HTR-8/SVneo (cell line): ENCODE results near the gene SRSF2.
"Not testable (repeated sequence)": the region's sequence is repeated elsewhere in the genome, so short reads cannot be mapped to it uniquely, and the experiment has no call there.

Source experiments
- DNase-seq: peaks from one replicate; pipeline ENCODE4 v3.0.0; 2011; ENCODE audit warnings: low spot score, mixed read lengths; ENCODE audit not compliant: insufficient read length
- FAIRE-seq: peaks from 2 replicates; lab custom pipeline; 2011; peaks lifted over from hg19 to GRCh38; lab: Jason Lieb, UNC

Gene SRSF2

DNA sequence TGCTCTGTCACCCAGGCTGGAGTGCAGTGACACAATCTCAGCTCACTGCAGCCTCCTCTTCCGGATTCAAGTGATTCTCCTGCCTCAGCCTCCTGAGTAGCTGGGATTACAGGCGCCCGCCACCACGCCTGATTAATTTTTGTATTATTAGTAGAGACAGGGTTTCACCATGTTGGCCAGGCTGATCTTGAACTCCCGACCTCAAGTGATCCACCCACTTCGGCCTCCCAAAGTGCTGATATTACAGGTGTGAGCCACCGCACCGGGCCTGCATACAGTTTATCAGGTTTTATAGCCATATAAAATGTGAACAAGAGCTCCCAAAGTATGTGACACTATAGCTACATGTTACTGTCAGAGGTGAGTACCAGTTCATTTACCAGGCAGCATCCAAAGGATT is 14.2 kb downstream of the SRSF2 start:
- not testable (repeated sequence) for FAIRE-seq, DNase-seq

DNA sequence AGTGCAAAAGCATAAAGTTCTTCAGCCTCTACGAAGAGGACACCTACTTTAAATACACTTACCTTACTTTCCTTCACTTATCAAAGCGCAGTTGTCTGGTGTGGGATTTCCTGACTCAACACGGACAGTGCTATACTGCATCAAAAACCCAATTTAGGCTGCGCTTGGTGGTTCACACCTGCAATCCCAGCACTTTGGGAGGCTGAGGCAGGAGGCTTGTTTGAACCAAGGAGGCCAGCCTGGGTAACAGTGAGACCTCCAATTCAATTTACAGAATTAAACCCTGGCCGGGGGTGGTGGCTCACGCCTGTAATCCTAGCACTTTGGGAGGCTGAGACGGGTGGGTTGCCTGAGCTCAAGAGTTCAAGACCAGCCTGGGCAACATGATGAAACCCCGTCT is 14.9 kb downstream of the SRSF2 start:
- FAIRE-seq (no peak), DNase-seq (no peak)

DNA sequence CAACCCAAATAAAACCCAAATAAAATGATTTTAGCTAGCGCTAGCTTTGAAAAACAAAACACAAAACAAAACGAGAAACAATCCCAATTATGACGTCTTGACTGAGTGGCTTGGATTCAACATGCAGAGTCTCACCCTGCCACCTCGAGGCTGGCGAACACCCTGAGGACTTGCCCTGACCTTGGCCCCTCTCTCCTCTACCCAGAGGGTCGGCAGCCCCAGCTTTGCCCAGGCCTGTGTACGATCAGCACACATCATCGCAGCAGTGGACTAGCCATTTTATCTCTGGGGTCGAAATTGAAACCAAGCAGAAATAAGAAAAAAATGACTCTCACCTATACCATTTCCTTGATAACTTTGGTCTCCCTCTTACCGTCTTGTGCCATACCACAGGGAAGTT is 15.7 kb downstream of the SRSF2 start:
- DNase-seq (no peak), FAIRE-seq (no peak)

DNA sequence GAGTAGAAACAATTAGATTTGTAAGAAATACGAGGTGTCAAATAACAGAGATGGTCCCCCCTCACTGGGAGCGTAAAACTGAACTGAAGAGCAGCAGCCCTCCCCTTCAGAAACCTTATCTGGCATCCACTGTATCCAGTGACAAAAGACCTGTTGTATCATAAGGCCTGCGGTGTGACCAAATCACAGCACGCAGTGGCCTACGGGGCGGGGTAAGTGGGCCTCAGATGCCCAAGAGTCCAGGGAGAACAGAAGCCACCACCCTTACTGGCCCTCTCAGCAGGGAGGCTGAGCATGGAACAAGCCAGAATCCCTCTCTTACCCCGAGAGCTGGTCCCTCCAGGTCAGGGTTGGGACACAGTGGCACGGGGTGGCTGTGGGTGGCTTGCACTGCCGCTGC is 16.2 kb downstream of the SRSF2 start:
- DNase-seq (no peak), FAIRE-seq (no peak)

DNA sequence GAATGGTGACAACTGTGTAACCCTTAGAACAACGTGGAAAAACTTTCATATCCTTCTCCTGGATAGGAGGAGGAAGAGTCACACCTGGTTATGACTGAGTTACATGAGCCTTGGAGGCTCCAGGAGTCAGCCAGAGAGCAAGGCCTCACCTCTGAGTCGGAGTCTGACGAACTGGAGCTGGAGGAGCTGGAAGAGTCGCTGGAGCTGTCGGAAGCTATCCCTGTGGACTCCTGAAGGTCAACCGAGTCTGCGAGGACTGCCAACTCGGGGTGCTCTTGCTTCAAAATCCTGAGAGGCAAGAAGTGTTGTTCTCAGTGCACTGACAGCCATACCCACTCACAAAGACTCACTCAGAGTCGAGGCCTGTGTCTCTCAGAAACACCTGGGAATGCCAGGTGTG is 16.9 kb downstream of the SRSF2 start:
- FAIRE-seq (no peak), DNase-seq (no peak)

DNA sequence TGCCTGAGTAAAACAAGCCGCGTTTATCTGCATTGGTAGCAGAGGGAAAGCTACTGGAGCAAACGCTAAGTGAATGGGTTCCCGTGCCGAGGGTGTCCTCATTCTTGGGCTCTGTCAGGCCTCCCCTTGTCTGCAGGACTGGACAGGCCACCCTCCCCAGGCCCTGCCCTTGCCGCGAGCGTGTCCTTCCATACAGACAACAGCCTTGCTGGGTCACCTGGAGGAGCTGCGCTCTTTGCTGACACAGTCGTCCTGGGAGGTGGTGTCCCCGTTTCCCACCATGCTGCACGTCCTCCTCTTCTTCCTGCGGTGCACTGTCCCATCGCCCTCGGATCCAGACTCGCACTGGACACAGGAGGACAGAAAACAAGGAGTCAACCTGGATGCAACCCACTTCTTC is 18.6 kb downstream of the SRSF2 start:
- DNase-seq: no peak

DNA sequence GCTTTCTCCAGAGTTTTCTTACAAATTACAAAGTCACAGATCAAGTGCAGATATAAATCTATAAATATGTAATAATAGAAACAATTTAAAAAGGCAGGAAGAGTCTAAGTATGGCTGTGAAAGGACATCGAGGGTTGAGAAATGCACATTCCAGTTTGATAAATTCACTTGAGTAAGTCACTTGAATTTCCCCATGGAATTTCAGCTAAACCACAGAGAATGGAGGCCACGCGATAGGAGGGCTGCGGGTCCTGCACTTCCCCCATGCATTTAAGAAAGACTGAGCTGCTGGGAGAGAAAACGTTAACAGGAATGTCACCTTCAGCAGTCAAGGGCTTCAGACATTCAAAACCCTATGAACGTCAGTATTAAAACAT is 20.3 kb downstream of the SRSF2 start:
- FAIRE-seq: no peak
- no peak for DNase-seq

More for the DNA sequence above, 18.6 kb downstream of the SRSF2 start:
- FAIRE-seq: no peak

DNA sequence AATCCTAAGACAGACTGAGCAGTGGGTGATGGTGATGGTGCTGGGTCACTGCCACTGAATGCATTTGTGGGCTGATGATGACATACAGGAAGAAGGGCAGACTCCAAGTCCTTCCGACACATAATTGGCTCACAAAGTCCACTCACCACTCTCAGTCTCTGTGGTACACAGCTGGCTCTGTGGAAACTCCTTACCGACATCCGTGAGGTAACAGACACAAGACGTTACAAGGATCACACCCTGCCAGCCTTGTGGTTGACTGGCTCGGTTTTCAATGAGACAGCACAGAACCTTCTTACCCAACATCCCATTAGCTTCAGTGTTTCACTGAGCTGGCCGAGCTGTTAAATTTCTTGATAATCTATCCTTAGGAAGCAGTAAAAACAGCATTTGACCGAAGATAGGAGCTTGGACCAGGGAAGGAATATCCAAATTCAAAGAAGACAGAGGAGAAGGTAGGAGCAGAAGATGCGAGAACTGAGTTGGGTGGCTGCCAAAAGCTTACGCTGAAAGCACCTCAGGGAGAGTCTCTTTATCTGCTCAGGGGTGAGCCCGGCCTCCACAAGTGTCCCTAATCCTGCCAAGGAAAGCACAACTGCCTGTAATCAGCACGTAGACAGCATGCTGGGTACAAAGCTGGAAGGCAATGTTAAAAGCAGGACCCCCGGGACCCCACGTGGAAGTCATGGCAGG is 20.8 kb downstream of the SRSF2 start:
- no peak for DNase-seq
- FAIRE-seq: peak; percentile 38

DNA sequence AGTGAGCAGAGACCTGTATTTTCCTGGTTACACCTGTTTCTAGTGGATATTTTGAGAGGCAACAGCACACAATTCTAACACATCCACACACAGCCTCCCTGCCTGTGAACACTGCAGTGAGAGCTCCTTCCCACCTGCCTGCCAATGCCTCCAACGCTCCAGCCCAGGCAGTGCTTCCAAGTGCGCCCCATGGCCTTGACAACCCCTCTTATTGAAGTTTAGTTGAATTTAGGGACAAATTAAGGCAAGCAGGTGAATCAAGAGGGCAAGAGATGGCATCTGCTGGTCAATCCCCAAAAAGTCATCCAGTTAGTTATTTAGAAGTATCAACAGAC is 21.7 kb downstream of the SRSF2 start:
- DNase-seq (no peak), FAIRE-seq (no peak)

DNA sequence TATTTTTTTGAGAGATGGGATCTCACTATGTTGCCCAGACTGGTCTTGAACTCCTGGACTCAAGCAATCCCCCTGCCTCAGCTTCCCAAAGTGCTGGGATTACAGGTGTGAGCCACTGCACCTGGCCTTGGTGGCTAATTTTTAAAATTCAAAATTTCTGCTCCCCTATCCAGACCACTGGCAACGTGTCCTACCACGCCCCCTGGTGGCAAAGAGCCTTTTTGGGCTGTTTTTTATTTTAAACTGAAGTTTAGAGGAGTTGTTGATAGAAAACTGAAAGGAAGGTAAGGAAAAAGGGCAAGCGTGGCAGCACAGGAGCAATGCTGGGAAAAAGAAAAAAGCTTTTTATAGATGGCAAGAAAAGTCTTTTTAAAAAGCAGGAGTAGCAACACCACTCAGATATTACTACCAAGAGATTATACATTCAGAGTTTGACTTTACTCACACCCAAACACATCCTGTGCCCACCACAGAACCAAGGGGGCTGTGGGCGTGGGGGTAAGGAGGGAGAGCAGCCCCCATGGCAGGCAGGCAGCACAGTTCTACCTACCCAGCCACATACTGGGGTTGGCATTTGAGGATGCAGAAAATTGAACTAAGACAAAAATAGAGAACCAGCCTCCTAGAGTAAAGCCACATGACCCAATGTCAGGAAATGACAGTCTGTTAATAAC is 22.2 kb downstream of the SRSF2 start:
- DNase-seq (no peak), FAIRE-seq (no peak)

DNA sequence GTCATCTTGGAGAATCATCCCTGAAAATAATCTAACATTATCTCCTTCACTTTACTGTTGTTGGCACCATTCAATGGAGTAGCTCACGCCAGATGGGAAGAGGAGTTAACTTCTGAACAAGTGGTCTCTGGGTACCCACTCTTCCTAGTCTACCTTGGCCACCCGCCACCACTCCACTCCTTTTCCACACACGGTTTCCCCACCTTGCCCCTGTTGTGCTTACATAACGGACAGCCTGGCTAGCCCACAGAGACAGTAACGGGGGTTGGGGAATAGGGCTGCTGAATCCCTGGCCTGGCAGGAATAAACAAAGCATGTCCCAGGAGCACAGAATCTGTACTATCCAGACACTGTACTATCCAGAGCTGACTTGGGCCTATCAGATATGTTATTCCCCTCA is 22.8 kb downstream of the SRSF2 start:
- no peak for DNase-seq
- FAIRE-seq: no peak

DNA sequence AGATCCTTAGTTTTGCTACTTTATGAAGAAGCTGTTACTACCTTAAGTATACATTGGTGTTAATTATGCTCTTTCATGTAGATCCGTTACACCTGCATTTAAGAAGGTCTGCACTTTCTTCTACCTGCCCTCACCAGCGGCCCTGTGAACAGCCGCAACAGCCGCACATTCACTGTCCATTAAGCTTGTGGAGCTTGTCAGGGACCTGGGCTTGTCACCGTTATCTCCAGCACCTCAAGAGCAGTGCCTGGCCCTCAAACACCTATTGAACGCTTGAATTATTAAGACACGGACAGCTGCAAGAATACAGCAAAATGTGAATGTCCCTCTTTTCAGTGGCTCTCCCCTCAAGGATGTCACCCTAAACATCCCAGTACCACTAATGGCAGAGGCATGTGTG is 23.4 kb downstream of the SRSF2 start:
- no peak for FAIRE-seq
- no peak for DNase-seq

DNA sequence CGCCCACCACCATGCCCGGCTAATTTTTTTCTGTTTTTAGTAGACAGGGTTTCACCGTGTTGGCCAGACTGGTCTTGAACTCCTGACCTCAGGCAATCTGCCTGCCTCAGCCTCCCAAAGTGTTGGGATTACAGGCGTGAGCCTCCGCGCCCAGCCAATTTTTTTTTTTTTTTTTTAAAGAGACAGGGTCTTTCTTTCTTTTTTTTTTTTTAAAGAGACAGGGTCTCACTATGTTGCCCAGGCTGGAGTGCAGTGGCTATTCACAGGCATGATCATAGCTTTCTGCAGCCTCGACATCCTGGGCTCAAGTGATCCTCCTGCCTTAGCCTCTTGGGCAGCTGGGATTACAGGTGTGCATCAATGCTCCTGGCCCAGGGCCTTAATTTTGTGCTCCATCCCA is 24.8 kb downstream of the SRSF2 start:
- FAIRE-seq, DNase-seq: not testable (repeated sequence)

DNA sequence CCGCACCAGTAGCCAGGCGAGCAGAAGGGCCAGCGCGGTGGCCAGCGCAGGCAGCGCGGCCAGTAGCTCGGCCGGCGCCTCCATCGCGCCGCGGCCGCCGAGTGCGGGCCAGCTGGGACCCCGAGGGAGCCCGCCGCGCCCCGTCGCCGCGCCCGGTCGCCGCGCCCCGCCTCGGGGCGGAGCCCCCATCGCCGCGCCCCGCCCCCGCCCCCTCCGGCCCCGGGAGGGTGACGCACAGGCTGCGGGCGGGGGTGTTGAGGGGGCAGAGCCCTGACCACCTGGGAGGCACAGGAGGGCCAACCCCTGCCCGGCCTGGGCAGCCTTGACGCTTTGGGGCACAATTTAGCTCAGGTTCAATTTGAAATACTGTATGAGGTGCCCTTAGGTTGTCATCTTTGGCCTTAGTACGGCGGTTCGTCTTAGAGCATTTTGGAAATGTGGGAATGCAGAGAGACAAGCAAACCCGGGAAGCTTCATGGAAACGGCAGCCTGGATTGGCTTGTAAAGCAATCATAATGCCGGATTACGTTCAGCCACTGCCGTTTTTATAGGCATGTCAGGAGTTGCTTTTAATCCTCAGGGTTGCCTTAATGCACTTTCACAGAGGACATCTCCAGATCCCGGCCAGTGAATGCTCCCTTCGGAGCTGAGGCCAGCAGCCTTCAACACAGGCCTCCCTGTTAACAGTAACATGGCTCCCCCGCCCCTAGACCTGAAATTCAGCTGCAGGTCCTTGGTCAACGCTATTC is 26.1 kb downstream of the SRSF2 start, which contains the start of gene MXRA7:
Gene MXRA7, minus strand, starts transcription at position 103 of the 749 bp plus-strand sequence. Its CDS starts 19 bp downstream, at position 84.
- FAIRE-seq (peak; percentile 54), DNase-seq (peak; percentile 89)

DNA sequence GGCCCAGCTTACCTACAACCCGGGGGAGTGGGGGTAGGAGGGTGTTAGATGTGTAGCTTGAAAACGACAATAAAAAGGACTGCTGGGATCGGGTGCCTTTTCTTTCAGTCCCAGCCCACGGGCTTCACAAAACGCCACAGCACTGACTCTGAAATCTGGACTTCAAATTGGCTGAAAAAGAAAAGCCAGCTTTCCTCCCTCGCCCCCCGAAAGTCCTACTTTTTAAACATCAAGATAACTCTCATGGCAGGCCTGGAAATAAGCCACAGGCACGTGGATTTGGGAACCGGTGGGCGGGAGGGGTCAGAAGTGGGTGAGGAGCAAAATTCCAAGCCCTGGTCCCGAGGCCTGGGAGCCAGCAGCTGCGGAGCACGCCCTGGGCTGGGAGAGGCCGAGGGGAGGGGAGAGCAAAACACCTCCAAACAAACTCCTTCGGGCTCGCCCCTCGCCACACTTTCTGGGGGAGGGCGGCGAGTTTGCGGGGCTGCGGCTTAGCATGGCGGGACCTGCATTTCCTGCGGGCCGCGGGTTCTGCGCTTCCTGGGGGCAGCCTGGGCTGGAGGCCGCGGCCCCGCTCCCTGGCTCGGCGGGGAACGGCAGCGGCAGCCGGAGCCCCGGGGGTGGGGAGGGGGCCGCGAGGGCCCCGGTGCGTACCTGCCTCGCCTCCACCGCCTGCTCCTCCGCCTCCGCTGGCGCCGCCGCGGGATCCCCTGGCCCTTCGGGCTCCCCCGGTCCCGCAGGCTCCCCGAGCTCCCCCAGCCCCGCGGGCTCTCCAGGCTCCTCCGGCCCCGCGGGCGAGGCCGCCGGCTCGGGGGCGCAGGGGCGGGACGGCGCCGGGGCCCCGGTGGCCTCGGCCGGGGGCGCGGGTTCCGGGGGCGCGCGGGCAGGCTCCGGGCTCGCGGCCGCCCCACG is 26.9 kb downstream of the SRSF2 start:
- DNase-seq, FAIRE-seq: not testable (repeated sequence)

DNA sequence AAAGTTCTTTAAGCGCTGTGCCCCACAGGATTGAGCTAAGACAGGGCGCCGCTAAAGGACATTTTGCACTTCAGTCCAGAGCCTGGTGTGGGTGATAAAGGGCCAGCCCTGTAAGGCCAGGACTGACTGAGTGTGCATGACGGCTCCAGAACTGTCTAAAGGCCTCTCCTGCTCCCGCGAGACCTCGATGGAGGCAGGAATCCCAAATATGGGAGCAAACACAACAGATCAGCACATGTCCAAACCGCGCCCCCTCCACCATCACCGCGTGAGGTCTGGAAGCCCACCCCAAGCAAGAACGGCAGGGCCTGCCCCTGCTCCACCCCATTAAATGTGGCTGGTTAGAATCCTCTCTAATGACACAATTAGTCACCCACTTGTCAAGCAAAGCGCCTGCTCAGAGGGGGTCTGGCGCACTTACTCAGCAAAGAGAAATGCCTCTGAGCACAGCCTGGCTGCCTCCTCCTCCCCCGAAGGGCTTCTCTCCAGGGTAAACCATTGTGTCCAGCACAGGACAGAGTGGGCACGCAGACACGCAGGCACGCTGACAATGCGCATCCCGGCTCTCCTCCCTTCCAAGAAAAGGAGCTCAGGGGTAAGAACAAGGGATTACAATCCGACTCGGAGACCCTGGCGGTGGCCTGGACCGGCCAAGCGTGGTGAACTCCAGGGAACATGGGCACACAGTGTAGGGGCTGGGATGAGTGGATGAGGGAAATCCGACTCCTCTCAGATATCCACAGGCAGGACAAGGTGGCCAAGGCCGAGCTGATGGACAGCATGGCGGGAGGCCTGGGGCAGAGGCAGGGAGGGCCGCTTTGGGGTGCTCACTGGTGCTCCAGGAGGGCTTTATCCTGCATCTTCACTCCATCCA is 27.8 kb downstream of the SRSF2 start:
- DNase-seq: peak; percentile 95
- FAIRE-seq: peak; percentile 97

DNA sequence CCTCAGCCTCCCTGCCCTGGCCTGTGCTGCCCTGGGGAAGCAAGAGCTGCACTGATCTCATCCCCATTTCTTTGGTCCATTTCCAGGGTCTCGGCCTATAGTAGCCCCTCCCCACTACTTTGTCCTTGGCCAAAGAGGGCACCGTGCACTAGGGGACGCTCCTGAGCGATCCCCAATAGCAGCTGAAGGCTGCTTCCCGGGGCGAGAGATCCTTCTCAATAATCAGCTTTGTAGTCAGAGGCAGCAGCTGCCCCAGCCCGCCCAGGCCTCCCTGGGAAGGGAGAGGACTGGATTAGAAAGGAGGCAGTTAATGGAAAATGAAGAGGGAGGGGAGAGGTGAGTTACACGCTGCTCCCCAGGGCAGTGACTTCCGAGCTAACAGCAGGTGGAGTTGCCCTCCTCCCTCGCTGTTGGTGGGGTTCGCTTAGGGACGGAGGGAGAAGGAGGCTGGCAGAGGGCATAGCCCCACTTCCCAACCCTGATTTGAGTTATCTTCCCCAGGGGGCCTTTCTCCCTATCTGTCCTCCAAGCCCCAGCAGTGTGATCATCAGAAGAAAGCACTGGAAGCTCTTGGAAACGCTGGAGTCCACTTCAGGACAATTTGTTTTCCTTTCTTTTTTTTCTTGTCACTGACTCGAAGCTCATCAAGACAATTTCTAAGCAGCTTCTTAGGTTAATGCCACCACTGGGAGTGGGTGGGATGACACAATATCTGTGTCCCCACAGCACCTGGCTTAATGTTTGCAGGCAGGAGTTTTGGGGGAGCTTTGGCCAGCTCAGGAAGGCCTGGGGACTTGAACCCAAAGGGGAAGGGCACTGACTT is 28.9 kb downstream of the SRSF2 start:
- FAIRE-seq: no peak
- DNase-seq: no peak

DNA sequence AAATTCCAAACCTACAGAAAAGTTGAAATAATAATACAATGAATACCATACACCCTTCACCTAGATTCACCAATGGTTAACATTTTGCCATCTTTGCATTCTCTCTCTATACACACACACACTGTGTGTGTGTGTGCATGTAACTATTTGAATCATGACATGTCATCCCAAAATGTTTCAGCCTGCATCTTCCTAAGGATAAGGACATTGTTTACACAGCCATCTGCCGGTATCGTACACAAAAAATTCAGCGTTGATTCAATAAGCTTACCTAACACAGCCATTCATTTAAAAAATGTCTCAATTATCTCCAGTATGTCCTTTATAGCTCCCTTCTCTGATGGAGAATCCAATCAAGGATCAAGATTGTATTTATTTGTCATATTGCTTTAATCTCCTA is 30.3 kb downstream of the SRSF2 start:
- peak; percentile 54 for FAIRE-seq
- no peak for DNase-seq
